Endothelial cell (in vitro differentiated cells): ENCODE results near the gene ERVV-1. TPM values are rescaled to one million over a fixed set of nuclear protein-coding genes. Genes with fewer than 3 reads are reported as not detected.
A peak's percentile ranks its signal among the peaks of the same experiment; 100 is the strongest.
"Not testable (repeated sequence)": the region's sequence is repeated elsewhere in the genome, so short reads cannot be mapped to it uniquely, and the experiment has no call there.

ENCODE experiments used
- DNase-seq: peaks from one replicate; pipeline ENCODE4 v3.0.0; 2021; ENCODE audit warnings: low spot score
- H3K27ac Mint-ChIP-seq: one replicate; pipeline ENCODE4 v1.8.0; 2021; ENCODE audit warnings: mixed read lengths, inconsistent platforms; ENCODE audit not compliant: unreplicated experiment
- H3K27me3 Mint-ChIP-seq: one replicate; pipeline ENCODE4 v1.8.0; 2021; ENCODE audit warnings: mild to moderate bottlenecking, moderate library complexity, mixed read lengths, inconsistent platforms; ENCODE audit not compliant: unreplicated experiment
- H3K36me3 Mint-ChIP-seq: one replicate; pipeline ENCODE4 v1.8.0; 2021; ENCODE audit warnings: mild to moderate bottlenecking, low read depth, mixed read lengths, inconsistent platforms; ENCODE audit not compliant: unreplicated experiment
- H3K4me1 Mint-ChIP-seq: one replicate; pipeline ENCODE4 v1.8.0; 2021; ENCODE audit warnings: mild to moderate bottlenecking, mixed read lengths, inconsistent platforms; ENCODE audit not compliant: unreplicated experiment
- H3K4me3 Mint-ChIP-seq: one replicate; pipeline ENCODE4 v1.8.0; 2021; ENCODE audit warnings: mild to moderate bottlenecking, mixed read lengths, inconsistent platforms; ENCODE audit not compliant: unreplicated experiment
- H3K9me3 Mint-ChIP-seq: one replicate; pipeline ENCODE4 v1.8.0; 2021; ENCODE audit warnings: mixed read lengths, inconsistent platforms; ENCODE audit not compliant: unreplicated experiment
- total RNA-seq: library from RNA; stranded (reverse); fragmentation: NEBNext Ultra II Directional; extraction: Animal tissue kit (Norgen Biotek cat#: 25700); gene quantifications from one replicate; pipeline ENCODE4 v1.2.1, GENCODE V29; 2021; ENCODE audit not compliant: unreplicated experiment
- TF ChIP-seq, protein P1 (sequence below): fragments of 200-600 bp; sonication (generic); IDR thresholded peaks from one replicate; pipeline ENCODE4 v1.5.0; 2021; ENCODE audit warnings: antibody characterized with exemption; ENCODE audit not compliant: unreplicated experiment

The ERVV-1 gene
- total RNA-seq, 1 donor from 2014 or later = not detected

DNA sequence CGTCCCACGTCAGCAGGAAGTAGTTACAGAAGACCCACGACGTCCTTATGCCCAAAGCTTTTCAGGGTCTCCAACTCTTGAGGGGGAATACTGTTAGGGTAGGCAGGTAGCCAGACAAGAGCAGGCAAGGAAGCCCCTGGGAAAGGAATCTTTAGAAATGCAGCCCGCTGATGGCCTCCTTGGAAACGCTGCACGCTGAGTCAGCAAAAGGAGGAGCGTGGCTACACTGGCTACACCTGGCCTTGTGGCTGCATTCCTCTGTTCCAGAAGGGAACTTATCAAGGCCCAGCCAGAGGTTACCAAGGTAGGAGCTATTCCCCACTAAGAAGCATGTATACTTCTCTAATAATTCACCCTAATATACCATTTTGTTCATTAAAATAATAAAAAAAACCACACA, 2.0 kb downstream of the ERVV-1 start:
- no peaks in the 10 kb centered on the region for H3K4me1 Mint-ChIP-seq
- TF ChIP-seq, protein P1, sequence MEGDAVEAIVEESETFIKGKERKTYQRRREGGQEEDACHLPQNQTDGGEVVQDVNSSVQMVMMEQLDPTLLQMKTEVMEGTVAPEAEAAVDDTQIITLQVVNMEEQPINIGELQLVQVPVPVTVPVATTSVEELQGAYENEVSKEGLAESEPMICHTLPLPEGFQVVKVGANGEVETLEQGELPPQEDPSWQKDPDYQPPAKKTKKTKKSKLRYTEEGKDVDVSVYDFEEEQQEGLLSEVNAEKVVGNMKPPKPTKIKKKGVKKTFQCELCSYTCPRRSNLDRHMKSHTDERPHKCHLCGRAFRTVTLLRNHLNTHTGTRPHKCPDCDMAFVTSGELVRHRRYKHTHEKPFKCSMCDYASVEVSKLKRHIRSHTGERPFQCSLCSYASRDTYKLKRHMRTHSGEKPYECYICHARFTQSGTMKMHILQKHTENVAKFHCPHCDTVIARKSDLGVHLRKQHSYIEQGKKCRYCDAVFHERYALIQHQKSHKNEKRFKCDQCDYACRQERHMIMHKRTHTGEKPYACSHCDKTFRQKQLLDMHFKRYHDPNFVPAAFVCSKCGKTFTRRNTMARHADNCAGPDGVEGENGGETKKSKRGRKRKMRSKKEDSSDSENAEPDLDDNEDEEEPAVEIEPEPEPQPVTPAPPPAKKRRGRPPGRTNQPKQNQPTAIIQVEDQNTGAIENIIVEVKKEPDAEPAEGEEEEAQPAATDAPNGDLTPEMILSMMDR = no peak

DNA sequence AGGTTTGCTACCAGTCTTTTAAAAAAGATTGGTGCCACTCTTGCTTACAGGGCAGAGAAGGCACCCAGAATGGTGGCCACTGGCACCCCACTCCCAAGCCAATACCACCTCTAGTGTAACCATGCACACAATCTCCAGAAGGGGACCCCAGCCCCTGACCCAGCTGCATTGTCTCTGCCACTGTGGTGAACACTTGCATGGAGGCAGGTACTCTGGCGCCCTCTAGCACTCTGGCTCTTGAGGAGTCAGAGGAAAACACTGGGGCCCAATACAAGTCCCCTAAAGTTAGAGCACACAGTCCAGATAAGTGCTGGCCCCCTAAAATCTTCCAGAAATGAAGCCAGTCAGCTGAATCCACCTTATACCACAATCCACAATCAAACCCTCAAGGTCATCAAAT, 6.0 kb downstream of the ERVV-1 start:
- TF ChIP-seq, protein P1 = no peak
- no peak overlapping the region for H3K27ac Mint-ChIP-seq

More for the DNA sequence above, 2.0 kb downstream of the ERVV-1 start:
- DNase-seq = no peak
- H3K36me3 Mint-ChIP-seq = peaks cover 6% of the 10 kb centered on the region
- no peak overlapping the region for H3K27ac Mint-ChIP-seq
- H3K9me3 Mint-ChIP-seq = no peaks in the 10 kb centered on the region
- peaks cover 2% of the 10 kb centered on the region for H3K27me3 Mint-ChIP-seq
- H3K4me3 Mint-ChIP-seq = no peak overlapping the region

DNA sequence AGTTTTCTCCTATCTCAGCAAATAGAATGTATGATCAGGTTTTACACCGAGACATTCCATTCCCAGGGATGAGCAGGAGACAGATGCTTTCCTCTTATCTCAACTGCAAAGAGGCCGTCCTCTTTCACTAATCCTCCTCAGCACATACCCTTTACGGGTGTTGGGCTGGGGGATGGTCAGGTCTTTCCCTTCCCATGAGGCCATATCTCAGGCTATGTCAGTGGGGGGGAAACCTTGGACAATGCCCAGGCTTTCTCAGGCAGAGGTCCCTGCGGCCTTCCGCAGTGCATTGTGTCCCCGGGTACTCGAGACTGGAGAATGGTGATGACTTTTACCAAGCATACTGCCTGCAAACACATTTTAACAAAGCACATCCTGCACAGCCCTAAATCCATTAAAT, 14.6 kb downstream of the ERVV-1 start:
- H3K4me3 Mint-ChIP-seq, H3K9me3 Mint-ChIP-seq, H3K4me1 Mint-ChIP-seq, H3K27me3 Mint-ChIP-seq, H3K27ac Mint-ChIP-seq, H3K36me3 Mint-ChIP-seq, DNase-seq: not testable (repeated sequence)

More for the DNA sequence above, 6.0 kb downstream of the ERVV-1 start:
- Mint-ChIP-seq H3K36me3 (peaks cover 6% of the 10 kb centered on the region), H3K9me3 (no peaks in the 10 kb centered on the region), H3K4me3 (no peak overlapping the region), H3K4me1 (no peaks in the 10 kb centered on the region), H3K27me3 (peaks cover 2% of the 10 kb centered on the region)
- peak; percentile 34 for DNase-seq

DNA sequence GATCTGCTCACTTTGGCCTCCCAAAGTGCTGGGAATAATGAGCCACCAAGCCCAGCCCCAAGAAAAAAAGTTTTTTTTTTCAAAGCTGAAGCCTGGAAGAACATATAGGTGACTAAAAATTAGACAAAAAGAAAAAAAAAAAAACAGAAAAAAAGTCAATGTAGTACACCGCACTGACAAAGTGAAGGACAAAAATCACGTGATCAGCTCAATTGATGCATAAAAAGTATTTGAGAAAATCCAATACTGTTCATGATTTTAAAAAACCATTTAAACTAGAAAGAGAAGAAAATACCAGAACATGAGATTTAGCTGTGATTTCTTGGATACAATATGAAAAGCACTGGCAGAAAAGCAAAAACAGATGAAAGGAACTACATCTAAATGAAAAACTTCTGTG, 20.3 kb downstream of the ERVV-1 start:
- peaks cover 12% of the 10 kb centered on the region for H3K27me3 Mint-ChIP-seq
- H3K4me1 Mint-ChIP-seq = peaks cover 4% of the 10 kb centered on the region
- TF ChIP-seq, protein P1 = no peak
- no peak overlapping the region for H3K4me3 Mint-ChIP-seq
- DNase-seq = no peak
- peaks cover 18% of the 10 kb centered on the region for H3K36me3 Mint-ChIP-seq
- H3K27ac Mint-ChIP-seq = no peak overlapping the region
- peaks cover 11% of the 10 kb centered on the region for H3K9me3 Mint-ChIP-seq

DNA sequence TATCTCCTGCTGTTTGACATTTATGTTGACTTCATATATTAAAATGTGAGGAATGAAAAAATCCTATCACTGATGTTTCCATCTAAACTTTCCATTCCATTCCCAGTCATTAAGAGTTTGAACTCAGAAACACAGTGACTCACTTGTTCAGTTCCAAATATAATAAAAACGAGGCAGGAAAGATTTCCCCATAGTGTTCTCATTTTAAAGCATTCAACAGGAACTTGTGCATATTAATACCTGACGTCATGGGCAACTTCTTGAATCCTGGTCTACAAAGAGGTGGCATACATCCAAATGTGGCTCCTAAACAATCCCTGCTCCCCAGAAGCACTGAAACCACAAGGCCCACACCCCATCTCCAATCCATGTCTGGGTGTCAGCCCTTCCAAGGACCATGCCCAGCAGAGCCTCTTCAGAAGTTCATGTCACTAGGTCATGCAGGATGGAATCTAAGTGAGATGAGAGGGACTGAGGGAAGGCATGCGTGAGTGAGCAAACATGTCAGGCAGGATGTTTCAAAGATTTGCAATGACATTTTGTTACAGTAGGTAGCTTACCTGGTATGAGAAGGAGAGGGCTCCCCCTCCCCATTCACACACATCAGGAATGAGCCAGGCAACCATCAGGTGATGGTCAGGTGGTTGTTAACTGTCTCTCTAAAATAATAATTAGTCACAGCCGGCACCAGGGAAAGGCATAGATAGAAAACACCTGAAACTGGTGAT, 21.4 kb downstream of the ERVV-1 start:
- Mint-ChIP-seq H3K4me1 (peaks cover 4% of the 10 kb centered on the region), H3K27me3 (peaks cover 12% of the 10 kb centered on the region), H3K27ac (no peak overlapping the region), H3K36me3 (peaks cover 18% of the 10 kb centered on the region), H3K9me3 (peaks cover 12% of the 10 kb centered on the region), H3K4me3 (no peak overlapping the region)
- no peak for DNase-seq
- TF ChIP-seq, protein P1 = no peak
